SK-N-SH (cell line): Measurements from ENCODE around the gene KLF17.

Experiments used
- CHD2 ChIP-seq: fragments of 150-350 bp; IDR thresholded peaks from 2 replicates; pipeline ENCODE4 v1.6.1; 2018; ENCODE audit warnings: low read length; ENCODE audit not compliant: partially characterized antibody
- EP300 ChIP-seq, 2 experiments: IDR thresholded peaks; 2 replicates each; pipeline versions ENCODE4 v1.4.0 to v1.6.1; 2012; ENCODE audit warnings: borderline replicate concordance in 1 of 2, low read depth in 1 of 2, low read length in 1 of 2
- POLR2AphosphoS5 ChIP-seq: IDR thresholded peaks from 2 replicates; pipeline ENCODE4 v1.6.1; 2012; ENCODE audit warnings: low read depth, low read length
- RAD21 ChIP-seq: IDR thresholded peaks from 2 replicates; pipeline ENCODE4 v1.6.1; 2012; ENCODE audit warnings: mild to moderate bottlenecking, low read length
- RFX5 ChIP-seq: IDR thresholded peaks from 2 replicates; pipeline ENCODE4 v1.6.1; 2012; ENCODE audit warnings: mild to moderate bottlenecking, improper control_type of control experiment, low read length
- SIN3A ChIP-seq: IDR thresholded peaks from 2 replicates; pipeline ENCODE4 v1.6.1; 2012; ENCODE audit warnings: low read depth, mild to moderate bottlenecking, low read length, moderate library complexity, borderline replicate concordance
- YY1 ChIP-seq: IDR thresholded peaks from 2 replicates; pipeline ENCODE4 v1.4.0; 2012; ENCODE audit warnings: low read depth, mild to moderate bottlenecking
- TF ChIP-seq, protein P1 (sequence below): IDR thresholded peaks from 2 replicates; pipeline ENCODE4 v1.4.0; 2012; ENCODE audit warnings: low read depth, borderline replicate concordance
- TF ChIP-seq, protein P2 (sequence below): fragments of 200-600 bp; sonication (generic); IDR thresholded peaks from 2 replicates; pipeline ENCODE4 v1.6.1; 2017; ENCODE audit warnings: antibody characterized with exemption, mild to moderate bottlenecking, moderate library complexity
- TF ChIP-seq, protein P3 (sequence below): IDR thresholded peaks from 2 replicates; pipeline ENCODE4 v1.6.1; 2012; ENCODE audit warnings: mild to moderate bottlenecking, low read depth, low read length, moderate library complexity
- TF ChIP-seq, protein P4 (sequence below): IDR thresholded peaks from 2 replicates; pipeline ENCODE4; 2012

DNA sequence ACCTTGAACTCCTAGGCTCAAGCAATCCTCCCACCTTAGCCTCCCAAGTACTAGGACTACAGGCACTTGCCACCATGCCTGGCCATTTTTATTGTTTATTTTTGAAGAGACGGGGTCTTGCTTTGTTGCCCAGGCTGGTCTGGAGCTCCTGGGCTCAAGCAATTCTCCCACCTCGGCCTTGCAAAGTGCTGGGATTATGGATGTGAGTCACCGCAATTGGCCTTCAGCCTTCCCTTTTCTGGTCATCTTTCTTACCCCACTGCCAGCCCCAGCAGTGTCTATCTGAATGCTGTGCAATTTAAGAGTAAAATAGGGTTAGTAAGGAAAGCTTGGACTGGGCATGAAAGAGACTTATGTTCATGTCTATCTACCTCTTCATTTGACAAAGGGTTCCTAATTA, 6.1 kb upstream of the KLF17 start:
- TF ChIP-seq, protein P1, sequence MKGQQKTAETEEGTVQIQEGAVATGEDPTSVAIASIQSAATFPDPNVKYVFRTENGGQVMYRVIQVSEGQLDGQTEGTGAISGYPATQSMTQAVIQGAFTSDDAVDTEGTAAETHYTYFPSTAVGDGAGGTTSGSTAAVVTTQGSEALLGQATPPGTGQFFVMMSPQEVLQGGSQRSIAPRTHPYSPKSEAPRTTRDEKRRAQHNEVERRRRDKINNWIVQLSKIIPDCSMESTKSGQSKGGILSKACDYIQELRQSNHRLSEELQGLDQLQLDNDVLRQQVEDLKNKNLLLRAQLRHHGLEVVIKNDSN, result no peak
- TF ChIP-seq SIN3A (no peak), RFX5 (no peak), YY1 (no peak), POLR2AphosphoS5 (no peak), RAD21 (no peak), EP300 (IDR thresholded peaks at IDR 0.05; ENCODE audit: borderline replicate concordance in 1 of 2, low read depth in 1 of 2, low read length in 1 of 2) (no peak), CHD2 (no peak)
- TF ChIP-seq, protein P2, sequence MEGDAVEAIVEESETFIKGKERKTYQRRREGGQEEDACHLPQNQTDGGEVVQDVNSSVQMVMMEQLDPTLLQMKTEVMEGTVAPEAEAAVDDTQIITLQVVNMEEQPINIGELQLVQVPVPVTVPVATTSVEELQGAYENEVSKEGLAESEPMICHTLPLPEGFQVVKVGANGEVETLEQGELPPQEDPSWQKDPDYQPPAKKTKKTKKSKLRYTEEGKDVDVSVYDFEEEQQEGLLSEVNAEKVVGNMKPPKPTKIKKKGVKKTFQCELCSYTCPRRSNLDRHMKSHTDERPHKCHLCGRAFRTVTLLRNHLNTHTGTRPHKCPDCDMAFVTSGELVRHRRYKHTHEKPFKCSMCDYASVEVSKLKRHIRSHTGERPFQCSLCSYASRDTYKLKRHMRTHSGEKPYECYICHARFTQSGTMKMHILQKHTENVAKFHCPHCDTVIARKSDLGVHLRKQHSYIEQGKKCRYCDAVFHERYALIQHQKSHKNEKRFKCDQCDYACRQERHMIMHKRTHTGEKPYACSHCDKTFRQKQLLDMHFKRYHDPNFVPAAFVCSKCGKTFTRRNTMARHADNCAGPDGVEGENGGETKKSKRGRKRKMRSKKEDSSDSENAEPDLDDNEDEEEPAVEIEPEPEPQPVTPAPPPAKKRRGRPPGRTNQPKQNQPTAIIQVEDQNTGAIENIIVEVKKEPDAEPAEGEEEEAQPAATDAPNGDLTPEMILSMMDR, result no peak
- TF ChIP-seq, protein P3, sequence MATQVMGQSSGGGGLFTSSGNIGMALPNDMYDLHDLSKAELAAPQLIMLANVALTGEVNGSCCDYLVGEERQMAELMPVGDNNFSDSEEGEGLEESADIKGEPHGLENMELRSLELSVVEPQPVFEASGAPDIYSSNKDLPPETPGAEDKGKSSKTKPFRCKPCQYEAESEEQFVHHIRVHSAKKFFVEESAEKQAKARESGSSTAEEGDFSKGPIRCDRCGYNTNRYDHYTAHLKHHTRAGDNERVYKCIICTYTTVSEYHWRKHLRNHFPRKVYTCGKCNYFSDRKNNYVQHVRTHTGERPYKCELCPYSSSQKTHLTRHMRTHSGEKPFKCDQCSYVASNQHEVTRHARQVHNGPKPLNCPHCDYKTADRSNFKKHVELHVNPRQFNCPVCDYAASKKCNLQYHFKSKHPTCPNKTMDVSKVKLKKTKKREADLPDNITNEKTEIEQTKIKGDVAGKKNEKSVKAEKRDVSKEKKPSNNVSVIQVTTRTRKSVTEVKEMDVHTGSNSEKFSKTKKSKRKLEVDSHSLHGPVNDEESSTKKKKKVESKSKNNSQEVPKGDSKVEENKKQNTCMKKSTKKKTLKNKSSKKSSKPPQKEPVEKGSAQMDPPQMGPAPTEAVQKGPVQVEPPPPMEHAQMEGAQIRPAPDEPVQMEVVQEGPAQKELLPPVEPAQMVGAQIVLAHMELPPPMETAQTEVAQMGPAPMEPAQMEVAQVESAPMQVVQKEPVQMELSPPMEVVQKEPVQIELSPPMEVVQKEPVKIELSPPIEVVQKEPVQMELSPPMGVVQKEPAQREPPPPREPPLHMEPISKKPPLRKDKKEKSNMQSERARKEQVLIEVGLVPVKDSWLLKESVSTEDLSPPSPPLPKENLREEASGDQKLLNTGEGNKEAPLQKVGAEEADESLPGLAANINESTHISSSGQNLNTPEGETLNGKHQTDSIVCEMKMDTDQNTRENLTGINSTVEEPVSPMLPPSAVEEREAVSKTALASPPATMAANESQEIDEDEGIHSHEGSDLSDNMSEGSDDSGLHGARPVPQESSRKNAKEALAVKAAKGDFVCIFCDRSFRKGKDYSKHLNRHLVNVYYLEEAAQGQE, result no peak
- TF ChIP-seq, protein P4, sequence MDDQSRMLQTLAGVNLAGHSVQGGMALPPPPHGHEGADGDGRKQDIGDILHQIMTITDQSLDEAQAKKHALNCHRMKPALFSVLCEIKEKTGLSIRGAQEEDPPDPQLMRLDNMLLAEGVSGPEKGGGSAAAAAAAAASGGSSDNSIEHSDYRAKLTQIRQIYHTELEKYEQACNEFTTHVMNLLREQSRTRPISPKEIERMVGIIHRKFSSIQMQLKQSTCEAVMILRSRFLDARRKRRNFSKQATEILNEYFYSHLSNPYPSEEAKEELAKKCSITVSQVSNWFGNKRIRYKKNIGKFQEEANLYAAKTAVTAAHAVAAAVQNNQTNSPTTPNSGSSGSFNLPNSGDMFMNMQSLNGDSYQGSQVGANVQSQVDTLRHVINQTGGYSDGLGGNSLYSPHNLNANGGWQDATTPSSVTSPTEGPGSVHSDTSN, result no peak
